ENCODE data around the gene CYP3A4. TPM values are rescaled to one million over a fixed set of nuclear protein-coding genes. Genes with fewer than 3 reads are reported as not detected.

The CYP3A4 gene
- total and polyA plus RNA-seq, 4 donors: 0.37 TPM; not detected in 3

- H3K27me3 ChIP-seq (ENCODE audit: control insufficient read depth in 3 of 3, insufficient read depth in 3 of 3, low read length in 2 of 3): no peaks in the 10 kb centered on the region
- H3K9me3 ChIP-seq (ENCODE audit: control insufficient read depth in 4 of 4, insufficient read depth in 3 of 4, low read length in 3 of 4): no peaks in the 10 kb centered on the region
- H3K27ac ChIP-seq (ENCODE audit: low read depth in 1 of 2, low read length in 1 of 2): no peak overlapping the region
- TF ChIP-seq, protein P1, sequence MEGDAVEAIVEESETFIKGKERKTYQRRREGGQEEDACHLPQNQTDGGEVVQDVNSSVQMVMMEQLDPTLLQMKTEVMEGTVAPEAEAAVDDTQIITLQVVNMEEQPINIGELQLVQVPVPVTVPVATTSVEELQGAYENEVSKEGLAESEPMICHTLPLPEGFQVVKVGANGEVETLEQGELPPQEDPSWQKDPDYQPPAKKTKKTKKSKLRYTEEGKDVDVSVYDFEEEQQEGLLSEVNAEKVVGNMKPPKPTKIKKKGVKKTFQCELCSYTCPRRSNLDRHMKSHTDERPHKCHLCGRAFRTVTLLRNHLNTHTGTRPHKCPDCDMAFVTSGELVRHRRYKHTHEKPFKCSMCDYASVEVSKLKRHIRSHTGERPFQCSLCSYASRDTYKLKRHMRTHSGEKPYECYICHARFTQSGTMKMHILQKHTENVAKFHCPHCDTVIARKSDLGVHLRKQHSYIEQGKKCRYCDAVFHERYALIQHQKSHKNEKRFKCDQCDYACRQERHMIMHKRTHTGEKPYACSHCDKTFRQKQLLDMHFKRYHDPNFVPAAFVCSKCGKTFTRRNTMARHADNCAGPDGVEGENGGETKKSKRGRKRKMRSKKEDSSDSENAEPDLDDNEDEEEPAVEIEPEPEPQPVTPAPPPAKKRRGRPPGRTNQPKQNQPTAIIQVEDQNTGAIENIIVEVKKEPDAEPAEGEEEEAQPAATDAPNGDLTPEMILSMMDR (IDR thresholded peaks at IDR 0.05; ENCODE audit: control extremely low read depth, extremely low read depth): no peak
- no peak overlapping the region for H3K4me3 ChIP-seq
- ATAC-seq (ENCODE audit: insufficient read depth, low FRiP score) (no peak), DNase-seq (no peak)
- no peak overlapping the region for H3K9ac ChIP-seq (ENCODE audit: insufficient read depth in 1 of 2, low read length in 2 of 2)
- peaks cover 0 to 3% (median 0%) of the 10 kb centered on the region in 5 donors for H3K4me1 ChIP-seq (ENCODE audit: control insufficient read depth in 5 of 5, insufficient read depth in 5 of 5, low read length in 5 of 5)
- H3K36me3 ChIP-seq (ENCODE audit: control insufficient read depth in 4 of 4, insufficient read depth in 4 of 4, low read length in 4 of 4): no peaks in the 10 kb centered on the region
Measured at GRCh38 chr7:99825873-99826272, 41.9 kb upstream of the CYP3A4 start.

- TF ChIP-seq, protein P1 (IDR thresholded peaks at IDR 0.05; ENCODE audit: control extremely low read depth, extremely low read depth): no peak
- WGBS, 2 donors: 85 to 91% methylated on average over 1 of the region's 1 CpG
- Histone ChIP-seq H3K9me3 (ENCODE audit: control insufficient read depth in 4 of 4, insufficient read depth in 3 of 4, low read length in 3 of 4) (no peaks in the 10 kb centered on the region), H3K36me3 (ENCODE audit: control insufficient read depth in 4 of 4, insufficient read depth in 4 of 4, low read length in 4 of 4) (no peaks in the 10 kb centered on the region), H3K27me3 (ENCODE audit: control insufficient read depth in 3 of 3, insufficient read depth in 3 of 3, low read length in 2 of 3) (no peaks in the 10 kb centered on the region), H3K4me3 (no peak overlapping the region), H3K27ac (ENCODE audit: low read depth in 1 of 2, low read length in 1 of 2) (no peak overlapping the region), H3K4me1 (ENCODE audit: control insufficient read depth in 5 of 5, insufficient read depth in 5 of 5, low read length in 5 of 5) (peaks cover 0 to 3% (median 0%) of the 10 kb centered on the region in 5 donors), H3K9ac (ENCODE audit: insufficient read depth in 1 of 2, low read length in 2 of 2) (no peak overlapping the region)
- DNase-seq (no peak), ATAC-seq (ENCODE audit: insufficient read depth, low FRiP score) (no peak)
Measured at GRCh38 chr7:99825452-99825851, 41.5 kb upstream of the CYP3A4 start.

- Histone ChIP-seq H3K27me3 (ENCODE audit: control insufficient read depth in 3 of 3, insufficient read depth in 3 of 3, low read length in 2 of 3) (no peaks in the 10 kb centered on the region), H3K4me1 (ENCODE audit: control insufficient read depth in 5 of 5, insufficient read depth in 5 of 5, low read length in 5 of 5) (peaks cover 0 to 3% (median 0%) of the 10 kb centered on the region in 5 donors), H3K9me3 (ENCODE audit: control insufficient read depth in 4 of 4, insufficient read depth in 3 of 4, low read length in 3 of 4) (no peaks in the 10 kb centered on the region), H3K36me3 (ENCODE audit: control insufficient read depth in 4 of 4, insufficient read depth in 4 of 4, low read length in 4 of 4) (no peaks in the 10 kb centered on the region), H3K27ac (ENCODE audit: low read depth in 1 of 2, low read length in 1 of 2) (no peak overlapping the region), H3K9ac (ENCODE audit: insufficient read depth in 1 of 2, low read length in 2 of 2) (no peak overlapping the region), H3K4me3 (no peak overlapping the region)
- no peak for DNase-seq
- TF ChIP-seq, protein P1 (IDR thresholded peaks at IDR 0.05; ENCODE audit: control extremely low read depth, extremely low read depth): no peak
- no peak for ATAC-seq (ENCODE audit: insufficient read depth, low FRiP score)
- 96 to 98% methylated on average over 3 of the region's 3 CpGs for WGBS, 2 donors
Measured at GRCh38 chr7:99824091-99824490, 40.1 kb upstream of the CYP3A4 start.

All from lung (tissue), 12 donors.